NCI-H1436 (cell line): Measurements from ENCODE around the gene SLC2A13.
"Not testable (repeated sequence)": the region's sequence is repeated elsewhere in the genome, so short reads cannot be mapped to it uniquely, and the experiment has no call there.

Experiments
- DNase-seq: peaks from one replicate; lab custom pipeline; 2025; lab: John Stamatoyannopoulos, UW

SLC2A13 gene

GRCh38 chr12:39746151-39746550 is 359.7 kb downstream of the SLC2A13 start:
- DNase-seq: not testable (repeated sequence)

- no peak for DNase-seq
These were observed 362.2 kb downstream of the SLC2A13 start for GRCh38 chr12:39743655-39744054.

GRCh38 chr12:39736406-39736805 is 369.5 kb downstream of the SLC2A13 start:
- no peak for DNase-seq

- no peak for DNase-seq
These were observed 382.1 kb downstream of the SLC2A13 start for GRCh38 chr12:39723831-39724230.

GRCh38 chr12:39722504-39722903 is 383.4 kb downstream of the SLC2A13 start:
- no peak for DNase-seq

- no peak for DNase-seq
These were observed 392.3 kb downstream of the SLC2A13 start for GRCh38 chr12:39713552-39713951.

GRCh38 chr12:39712334-39712733 is 393.5 kb downstream of the SLC2A13 start:
- no peak for DNase-seq
